Fibroblast of lung (primary cell): ENCODE data around the gene SGCG. TPM values are rescaled to one million over a fixed set of nuclear protein-coding genes. Genes with fewer than 3 reads are reported as not detected.
"Not testable (repeated sequence)": the region's sequence is repeated elsewhere in the genome, so short reads cannot be mapped to it uniquely, and the experiment has no call there.

Experiments
- DNase-seq, 2 donors: peaks; one replicate each; pipeline versions ENCODE4 v3.0.0 to v3.0.0-alpha.2; 2010; ENCODE audit warnings: low read depth in 2 of 2
- H2AFZ ChIP-seq: 2 replicates; pipeline ENCODE4 v1.5.1; 2012; ENCODE audit warnings: low read length, control low read depth, inconsistent platforms
- H3K27ac ChIP-seq: 2 replicates; pipeline ENCODE4 v1.5.1; 2011; ENCODE audit warnings: low read length, control low read depth; ENCODE audit not compliant: insufficient read depth
- H3K27me3 ChIP-seq: 2 replicates; pipeline ENCODE4 v1.5.1; 2011; ENCODE audit warnings: mild to moderate bottlenecking, low read length; ENCODE audit not compliant: control insufficient read depth, insufficient read depth
- H3K36me3 ChIP-seq: 2 replicates; pipeline ENCODE4 v1.5.1; 2011; ENCODE audit warnings: low read length; ENCODE audit not compliant: control insufficient read depth, insufficient read depth
- H3K4me1 ChIP-seq: 2 replicates; pipeline ENCODE4 v1.5.1; 2011; ENCODE audit warnings: low read length; ENCODE audit not compliant: control insufficient read depth, insufficient read depth; ENCODE audit errors: extremely low read depth
- H3K4me2 ChIP-seq: 2 replicates; pipeline ENCODE4 v1.5.1; 2011; ENCODE audit warnings: low read length, control low read depth; ENCODE audit not compliant: insufficient read depth; ENCODE audit errors: extremely low read depth
- H3K4me3 ChIP-seq, 4 experiments: fragments of 200-600 bp in 1 of 4; sonication (generic) in 1 of 4; replicated peaks in 1 of 4; 2 replicates each; pipeline ENCODE4 v1.5.1; 2011 to 2016; ENCODE audit warnings: low read length in 4 of 4, low read depth in 3 of 4, mild to moderate bottlenecking in 3 of 4, control low read depth in 2 of 4, inconsistent platforms in 1 of 4, mixed read lengths in 1 of 4; ENCODE audit not compliant: insufficient read depth in 1 of 4; ENCODE audit errors: control extremely low read depth in 1 of 4
- H3K79me2 ChIP-seq: 2 replicates; pipeline ENCODE4 v1.5.1; 2012; ENCODE audit warnings: mild to moderate bottlenecking, low read length, inconsistent platforms; ENCODE audit not compliant: control insufficient read depth, insufficient read depth
- H3K9ac ChIP-seq: 2 replicates; pipeline ENCODE4 v1.5.1; 2011; ENCODE audit warnings: mild to moderate bottlenecking, low read length, control low read depth; ENCODE audit not compliant: insufficient read depth
- H3K9me3 ChIP-seq: 2 replicates; pipeline ENCODE4 v1.5.1; 2012; ENCODE audit warnings: low read depth, low read length; ENCODE audit not compliant: control insufficient read depth, insufficient read depth
- H4K20me1 ChIP-seq: 2 replicates; pipeline ENCODE4 v1.5.1; 2011; ENCODE audit warnings: low read length; ENCODE audit not compliant: control insufficient read depth, insufficient read depth; ENCODE audit errors: extremely low read depth
- CTCF ChIP-seq, 2 donors: IDR thresholded peaks in 1 of 2; conservative IDR thresholded peaks in 1 of 2; 1 replicate in 1 of 2; 2 replicates in 1 of 2; pipeline ENCODE4 v1.5.1; 2011 to 2012; ENCODE audit warnings: low read length in 2 of 2, control low read depth in 1 of 2, inconsistent platforms in 1 of 2, low read depth in 1 of 2, mild to moderate bottlenecking in 1 of 2
- EZH2 ChIP-seq: IDR thresholded peaks from 2 replicates; pipeline ENCODE4 v1.5.1; 2012; ENCODE audit warnings: low read length, control low read depth, mild to moderate bottlenecking; ENCODE audit errors: missing control alignments
- polyA plus RNA-seq, 2 donors: library from polyadenylated mRNA; depleted of rRNA in 1 of 2; stranded (reverse) in 1 of 2; unstranded in 1 of 2; fragments of >200 nt; gene quantifications; 2 replicates each; pipeline ENCODE4 v1.2.1, GENCODE V29; 2011 to 2012; ENCODE audit warnings: missing spikeins in 1 of 2
- total RNA-seq: library from RNA; depleted of rRNA; stranded (reverse); fragments of >200 nt; gene quantifications from 2 replicates; pipeline ENCODE4 v1.2.1, GENCODE V29; 2014

SGCG gene
- total and polyA plus RNA-seq, 2 donors (not counting 1 experiment from before 2014, with no cell fraction given), result 0.14 to 1.5 TPM

GRCh38 chr13:23141964-23142363 lies 38.8 kb upstream of the SGCG start:
- Histone ChIP-seq H3K36me3 (no peaks in the 10 kb centered on the region), H3K4me1 (no peaks in the 10 kb centered on the region), H3K4me2 (no peak overlapping the region), H2AFZ (no peak overlapping the region), H4K20me1 (no peaks in the 10 kb centered on the region), H3K27me3 (no peaks in the 10 kb centered on the region), H3K27ac (no peak overlapping the region), H3K9ac (no peak overlapping the region), H3K79me2 (no peaks in the 10 kb centered on the region), H3K9me3 (no peaks in the 10 kb centered on the region), H3K4me3 (no peak overlapping the region)
- TF ChIP-seq CTCF (conservative IDR thresholded peaks at IDR 0.05 in 1 of 2, IDR thresholded peaks at IDR 0.05 in 1 of 2; ENCODE audit: low read depth in 1 of 2, low read length in 2 of 2) (no peak), EZH2 (no peak)
- no peak for DNase-seq

GRCh38 chr13:23142607-23143006 lies 38.2 kb upstream of the SGCG start:
- H3K4me2 ChIP-seq, H3K36me3 ChIP-seq, H3K9ac ChIP-seq, H3K27me3 ChIP-seq, H3K9me3 ChIP-seq, DNase-seq, H3K79me2 ChIP-seq, H2AFZ ChIP-seq, H3K4me3 ChIP-seq, H4K20me1 ChIP-seq, H3K4me1 ChIP-seq, H3K27ac ChIP-seq: not testable (repeated sequence)

GRCh38 chr13:23144431-23144830 lies 36.3 kb upstream of the SGCG start:
- Histone ChIP-seq H3K4me2 (no peak overlapping the region), H3K9ac (no peak overlapping the region), H3K4me3 (no peak overlapping the region), H3K9me3 (no peaks in the 10 kb centered on the region), H3K4me1 (no peaks in the 10 kb centered on the region), H3K27ac (no peak overlapping the region), H3K79me2 (no peaks in the 10 kb centered on the region), H3K27me3 (no peaks in the 10 kb centered on the region), H2AFZ (no peak overlapping the region), H4K20me1 (no peaks in the 10 kb centered on the region), H3K36me3 (no peaks in the 10 kb centered on the region)
- DNase-seq, result no peak
- no peak for TF ChIP-seq CTCF (conservative IDR thresholded peaks at IDR 0.05 in 1 of 2, IDR thresholded peaks at IDR 0.05 in 1 of 2; ENCODE audit: low read depth in 1 of 2, low read length in 2 of 2)
- no peak for TF ChIP-seq EZH2
